Liver (tissue), 3 donors: ENCODE results near the gene CIDEB.

Experiments
- GABPA ChIP-seq, 2 donors: IDR thresholded peaks in 1 of 2; conservative IDR thresholded peaks in 1 of 2; 2 replicates each; pipeline ENCODE4 v1.6.1; 2016; ENCODE audit warnings: antibody characterized with exemption in 2 of 2, mild to moderate bottlenecking in 1 of 2, moderate library complexity in 1 of 2
- HNF4G ChIP-seq: IDR thresholded peaks from 2 replicates; pipeline ENCODE4 v1.6.1; 2016; ENCODE audit warnings: antibody characterized with exemption
- JUND ChIP-seq, 2 donors: IDR thresholded peaks; 2 replicates each; pipeline ENCODE4 v1.6.1; 2016; ENCODE audit warnings: antibody characterized with exemption in 2 of 2
- NR2F2 ChIP-seq: IDR thresholded peaks from 2 replicates; pipeline ENCODE4 v1.6.1; 2016; ENCODE audit warnings: antibody characterized with exemption
- RAD21 ChIP-seq, 2 donors: IDR thresholded peaks; 2 replicates each; pipeline ENCODE4 v1.6.1; 2016; ENCODE audit warnings: antibody characterized with exemption in 2 of 2, mild to moderate bottlenecking in 2 of 2
- TF ChIP-seq, protein P1 (sequence below): fragments of 150-350 bp; IDR thresholded peaks from 2 replicates; pipeline ENCODE4 v1.5.1; 2017; ENCODE audit warnings: improper control_type of control experiment, low read depth, low read length; ENCODE audit not compliant: missing input control
- TF ChIP-seq, protein P2 (sequence below): IDR thresholded peaks from 2 replicates; pipeline ENCODE4 v1.6.1; 2016; ENCODE audit warnings: antibody characterized with exemption
- TF ChIP-seq, protein P3 (sequence below): IDR thresholded peaks from 2 replicates; pipeline ENCODE4 v1.6.1; 2016; ENCODE audit warnings: antibody characterized with exemption
- TF ChIP-seq, protein P4 (sequence below): IDR thresholded peaks from 2 replicates; pipeline ENCODE4 v1.6.1; 2016; ENCODE audit warnings: antibody characterized with exemption
- TF ChIP-seq, protein P5 (sequence below): IDR thresholded peaks from 2 replicates; pipeline ENCODE4 v1.6.1; 2016; ENCODE audit warnings: antibody characterized with exemption, mild to moderate bottlenecking
- donor health status: healthy.
- donor health status: healthy.

DNA sequence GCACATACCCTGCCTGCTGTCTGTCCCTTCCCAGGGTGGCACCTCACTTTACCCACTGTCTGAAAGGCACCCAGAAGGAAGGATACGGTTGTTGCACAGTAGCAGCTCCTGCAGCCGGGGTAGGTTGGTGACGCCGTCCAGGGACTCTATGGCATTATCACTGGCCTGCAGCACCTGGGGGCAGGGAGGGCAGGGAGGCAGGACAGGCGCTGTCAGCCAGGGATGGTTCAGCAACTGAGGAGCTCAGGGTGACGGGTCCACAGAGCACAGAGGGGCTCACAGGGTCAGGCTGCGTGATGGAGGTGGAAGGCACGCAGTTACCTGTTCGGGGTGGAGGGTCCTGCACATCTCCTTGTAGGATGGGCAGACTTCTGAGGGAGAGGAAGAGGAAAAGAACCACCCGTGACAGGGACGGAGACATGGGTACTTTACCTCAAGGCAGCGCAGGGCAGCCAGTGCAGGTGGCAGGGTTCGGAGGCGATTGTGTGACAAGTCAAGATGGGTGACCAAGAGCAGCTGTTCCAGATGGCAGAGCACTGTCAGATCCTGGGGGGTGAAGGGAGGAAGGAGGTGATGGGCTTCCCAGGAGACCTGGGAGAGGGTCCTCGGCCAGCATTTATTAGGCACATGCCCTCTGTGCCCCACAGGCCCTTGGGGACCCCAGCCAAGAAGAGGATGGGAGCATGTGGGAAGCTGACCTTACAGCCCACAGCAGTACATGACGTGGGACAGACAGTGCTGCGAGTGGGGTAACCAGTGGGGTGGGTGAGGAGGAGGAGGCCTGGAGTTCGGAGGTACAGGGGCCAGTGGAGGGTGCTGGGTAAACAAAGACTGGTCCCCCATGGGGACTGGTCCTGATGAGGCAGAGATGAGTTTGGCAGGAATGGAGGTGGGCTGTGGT, 41.2 kb downstream of the CIDEB start:
- no peak for TF ChIP-seq HNF4G
- TF ChIP-seq, protein P1, sequence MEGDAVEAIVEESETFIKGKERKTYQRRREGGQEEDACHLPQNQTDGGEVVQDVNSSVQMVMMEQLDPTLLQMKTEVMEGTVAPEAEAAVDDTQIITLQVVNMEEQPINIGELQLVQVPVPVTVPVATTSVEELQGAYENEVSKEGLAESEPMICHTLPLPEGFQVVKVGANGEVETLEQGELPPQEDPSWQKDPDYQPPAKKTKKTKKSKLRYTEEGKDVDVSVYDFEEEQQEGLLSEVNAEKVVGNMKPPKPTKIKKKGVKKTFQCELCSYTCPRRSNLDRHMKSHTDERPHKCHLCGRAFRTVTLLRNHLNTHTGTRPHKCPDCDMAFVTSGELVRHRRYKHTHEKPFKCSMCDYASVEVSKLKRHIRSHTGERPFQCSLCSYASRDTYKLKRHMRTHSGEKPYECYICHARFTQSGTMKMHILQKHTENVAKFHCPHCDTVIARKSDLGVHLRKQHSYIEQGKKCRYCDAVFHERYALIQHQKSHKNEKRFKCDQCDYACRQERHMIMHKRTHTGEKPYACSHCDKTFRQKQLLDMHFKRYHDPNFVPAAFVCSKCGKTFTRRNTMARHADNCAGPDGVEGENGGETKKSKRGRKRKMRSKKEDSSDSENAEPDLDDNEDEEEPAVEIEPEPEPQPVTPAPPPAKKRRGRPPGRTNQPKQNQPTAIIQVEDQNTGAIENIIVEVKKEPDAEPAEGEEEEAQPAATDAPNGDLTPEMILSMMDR, result no peak
- TF ChIP-seq, protein P2, sequence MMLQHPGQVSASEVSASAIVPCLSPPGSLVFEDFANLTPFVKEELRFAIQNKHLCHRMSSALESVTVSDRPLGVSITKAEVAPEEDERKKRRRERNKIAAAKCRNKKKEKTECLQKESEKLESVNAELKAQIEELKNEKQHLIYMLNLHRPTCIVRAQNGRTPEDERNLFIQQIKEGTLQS, result no peak
- TF ChIP-seq, protein P3, sequence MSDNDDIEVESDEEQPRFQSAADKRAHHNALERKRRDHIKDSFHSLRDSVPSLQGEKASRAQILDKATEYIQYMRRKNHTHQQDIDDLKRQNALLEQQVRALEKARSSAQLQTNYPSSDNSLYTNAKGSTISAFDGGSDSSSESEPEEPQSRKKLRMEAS, result no peak
- no peak for TF ChIP-seq NR2F2
- no peak for TF ChIP-seq JUND (IDR thresholded peaks at IDR 0.05)
- TF ChIP-seq, protein P4, sequence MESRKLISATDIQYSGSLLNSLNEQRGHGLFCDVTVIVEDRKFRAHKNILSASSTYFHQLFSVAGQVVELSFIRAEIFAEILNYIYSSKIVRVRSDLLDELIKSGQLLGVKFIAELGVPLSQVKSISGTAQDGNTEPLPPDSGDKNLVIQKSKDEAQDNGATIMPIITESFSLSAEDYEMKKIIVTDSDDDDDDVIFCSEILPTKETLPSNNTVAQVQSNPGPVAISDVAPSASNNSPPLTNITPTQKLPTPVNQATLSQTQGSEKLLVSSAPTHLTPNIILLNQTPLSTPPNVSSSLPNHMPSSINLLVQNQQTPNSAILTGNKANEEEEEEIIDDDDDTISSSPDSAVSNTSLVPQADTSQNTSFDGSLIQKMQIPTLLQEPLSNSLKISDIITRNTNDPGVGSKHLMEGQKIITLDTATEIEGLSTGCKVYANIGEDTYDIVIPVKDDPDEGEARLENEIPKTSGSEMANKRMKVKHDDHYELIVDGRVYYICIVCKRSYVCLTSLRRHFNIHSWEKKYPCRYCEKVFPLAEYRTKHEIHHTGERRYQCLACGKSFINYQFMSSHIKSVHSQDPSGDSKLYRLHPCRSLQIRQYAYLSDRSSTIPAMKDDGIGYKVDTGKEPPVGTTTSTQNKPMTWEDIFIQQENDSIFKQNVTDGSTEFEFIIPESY, result no peak
- TF ChIP-seq, protein P5, sequence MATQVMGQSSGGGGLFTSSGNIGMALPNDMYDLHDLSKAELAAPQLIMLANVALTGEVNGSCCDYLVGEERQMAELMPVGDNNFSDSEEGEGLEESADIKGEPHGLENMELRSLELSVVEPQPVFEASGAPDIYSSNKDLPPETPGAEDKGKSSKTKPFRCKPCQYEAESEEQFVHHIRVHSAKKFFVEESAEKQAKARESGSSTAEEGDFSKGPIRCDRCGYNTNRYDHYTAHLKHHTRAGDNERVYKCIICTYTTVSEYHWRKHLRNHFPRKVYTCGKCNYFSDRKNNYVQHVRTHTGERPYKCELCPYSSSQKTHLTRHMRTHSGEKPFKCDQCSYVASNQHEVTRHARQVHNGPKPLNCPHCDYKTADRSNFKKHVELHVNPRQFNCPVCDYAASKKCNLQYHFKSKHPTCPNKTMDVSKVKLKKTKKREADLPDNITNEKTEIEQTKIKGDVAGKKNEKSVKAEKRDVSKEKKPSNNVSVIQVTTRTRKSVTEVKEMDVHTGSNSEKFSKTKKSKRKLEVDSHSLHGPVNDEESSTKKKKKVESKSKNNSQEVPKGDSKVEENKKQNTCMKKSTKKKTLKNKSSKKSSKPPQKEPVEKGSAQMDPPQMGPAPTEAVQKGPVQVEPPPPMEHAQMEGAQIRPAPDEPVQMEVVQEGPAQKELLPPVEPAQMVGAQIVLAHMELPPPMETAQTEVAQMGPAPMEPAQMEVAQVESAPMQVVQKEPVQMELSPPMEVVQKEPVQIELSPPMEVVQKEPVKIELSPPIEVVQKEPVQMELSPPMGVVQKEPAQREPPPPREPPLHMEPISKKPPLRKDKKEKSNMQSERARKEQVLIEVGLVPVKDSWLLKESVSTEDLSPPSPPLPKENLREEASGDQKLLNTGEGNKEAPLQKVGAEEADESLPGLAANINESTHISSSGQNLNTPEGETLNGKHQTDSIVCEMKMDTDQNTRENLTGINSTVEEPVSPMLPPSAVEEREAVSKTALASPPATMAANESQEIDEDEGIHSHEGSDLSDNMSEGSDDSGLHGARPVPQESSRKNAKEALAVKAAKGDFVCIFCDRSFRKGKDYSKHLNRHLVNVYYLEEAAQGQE, result no peak
- no peak for TF ChIP-seq RAD21 (IDR thresholded peaks at IDR 0.05)
- no peak for TF ChIP-seq GABPA (IDR thresholded peaks at IDR 0.05 in 1 of 2, conservative IDR thresholded peaks at IDR 0.05 in 1 of 2)
